HepG2 (cell line): ENCODE measurements around the gene ADCY10. TPM values are rescaled to one million over a fixed set of nuclear protein-coding genes. Genes with fewer than 3 reads are reported as not detected.

ENCODE experiments used
- polyA plus RNA-seq, 8 experiments: library from polyadenylated mRNA; depleted of rRNA in 3 of 8; stranded (reverse) in 7 of 8; unstranded in 1 of 8; fragments of >200 nt; fragmentation: Illumina TruSeq in 4 of 8; extraction: Trizol in 4 of 8; gene quantifications; 2 replicates each; pipeline versions ENCODE4 v1.2.1 to v1.2.3, GENCODE V29; 2011 to 2016; ENCODE audit warnings: low read depth in 4 of 8, missing spikeins in 1 of 8, mixed read lengths in 1 of 8; ENCODE audit not compliant: insufficient read depth in 1 of 8
- total RNA-seq, 5 experiments: library from RNA; depleted of rRNA; stranded (reverse); fragments of >200 nt; fragmentation: Illumina TruSeq; extraction: Trizol; gene quantifications; 2 replicates each; pipeline ENCODE4 v1.2.3, GENCODE V29; 2016; ENCODE audit warnings: low read depth in 1 of 5

The ADCY10 gene
- total and polyA plus RNA-seq, 2 of the 13 experiments (the other 11 are each of a cell fraction or from before 2014, with no cell fraction given), result 0.02 to 0.03 TPM

Other genes starting within 250 kb of the ADCY10 start
- 43.9 and 68.7 TPM in 2 replicates for gene MPZL1, start 192.2 kb downstream of the ADCY10 start, total RNA-seq (2016; rRNA removed; fragmentation: Illumina TruSeq; extraction: Trizol)
- gene MPZL1, start 192.2 kb downstream of the ADCY10 start, polyA plus RNA-seq (2011; rRNA removed), result 38.0 and 40.1 TPM in 2 replicates
- gene DCAF6, start 22.5 kb upstream of the ADCY10 start, total RNA-seq (2016; rRNA removed; fragmentation: Illumina TruSeq; extraction: Trizol), result 24.7 and 26.9 TPM in 2 replicates
- gene DCAF6, start 22.5 kb upstream of the ADCY10 start, polyA plus RNA-seq (2011; rRNA removed), result 29.8 and 33.7 TPM in 2 replicates
- gene MPC2, start 22.9 kb upstream of the ADCY10 start, total RNA-seq (2016; rRNA removed; fragmentation: Illumina TruSeq; extraction: Trizol), result 136 and 167 TPM in 2 replicates
- gene MPC2, start 22.9 kb upstream of the ADCY10 start, polyA plus RNA-seq (2011; rRNA removed), result 30.6 and 38.8 TPM in 2 replicates
- gene GPR161, start 222.8 kb upstream of the ADCY10 start, total RNA-seq (2016; rRNA removed; fragmentation: Illumina TruSeq; extraction: Trizol), result 0.08 and 0.35 TPM in 2 replicates
- gene GPR161, start 222.8 kb upstream of the ADCY10 start, polyA plus RNA-seq (2011; rRNA removed), result 0.13 TPM in 2 replicates